Lower leg skin (tissue), 4 donors: Measurements from ENCODE around the gene ARHGAP11A. TPM values are rescaled to one million over a fixed set of nuclear protein-coding genes. Genes with fewer than 3 reads are reported as not detected.

Experiments used
- DNase-seq, 2 donors: peaks; one replicate each; pipeline ENCODE4 v3.0.0-alpha.2; 2019; ENCODE audit warnings: low spot score in 2 of 2
- H3K4me3 ChIP-seq: fragments of 200-600 bp; sonication (generic); 2 replicates; pipeline ENCODE4 v1.5.1; 2017; ENCODE audit warnings: mild to moderate bottlenecking, low read depth; ENCODE audit not compliant: poor library complexity, severe bottlenecking
- CTCF ChIP-seq, 3 donors: fragments of 450-650 bp; IDR thresholded peaks; one replicate each; pipeline ENCODE4 v1.5.1; 2016; ENCODE audit warnings: antibody characterized with exemption in 3 of 3, mild to moderate bottlenecking in 3 of 3, moderate library complexity in 2 of 3
- POLR2A ChIP-seq, 2 donors: fragments of 450-650 bp; IDR thresholded peaks; one replicate each; pipeline ENCODE4 v1.6.1; 2016 to 2017; ENCODE audit warnings: antibody characterized with exemption in 2 of 2, mild to moderate bottlenecking in 1 of 2, moderate library complexity in 1 of 2
- WGBS, 2 donors: methylation state at CpG; one replicate each; pipeline ENCODE4 v1.1.5; 2018; 5-methylcytosine and 5-hydroxymethylcytosine counted together
- intact Hi-C: fragments of 100-400 bp; cut with DNase I; formaldehyde crosslinking; loops from one replicate; pipeline ENCODE4 v1.15.0; 2023; ENCODE audit warnings: low total_unique reads
- total RNA-seq, 4 donors: library from RNA; depleted of rRNA; stranded (reverse); fragments of >200 nt; gene quantifications; one replicate each; pipeline ENCODE4 v1.1.0, GENCODE V29; 2016

ARHGAP11A gene
- total RNA-seq, 4 donors from 2014 or later = 3.5 to 8.1 (median 4.7) TPM

- DNase-seq = peak in 1 of 2 donors; percentile 48
- no peak overlapping the region for H3K4me3 ChIP-seq
- WGBS, 2 donors = 70 to 75% methylated on average over 8 of the region's 8 CpGs
- intact Hi-C loops = no loop called here
- TF ChIP-seq CTCF (IDR thresholded peaks at IDR 0.05) = no peak
These were observed 68.7 kb downstream of the ARHGAP11A start for GRCh38 chr15:32683906-32684584.

- H3K4me3 ChIP-seq = no peak overlapping the region
- TF ChIP-seq POLR2A (IDR thresholded peaks at IDR 0.05) = no peak
- no peak for TF ChIP-seq CTCF (IDR thresholded peaks at IDR 0.05)
- WGBS, 2 donors = 24 to 41% methylated on average over 1 of the region's 1 CpG
- DNase-seq = no peak
- intact Hi-C loops = no loop called here
These were observed 70.3 kb downstream of the ARHGAP11A start for GRCh38 chr15:32685576-32685975.

- 64 to 65% methylated on average over 5 of the region's 5 CpGs for WGBS, 2 donors
- no peak for TF ChIP-seq CTCF (IDR thresholded peaks at IDR 0.05)
- no peak for TF ChIP-seq POLR2A (IDR thresholded peaks at IDR 0.05)
- DNase-seq = no peak
- intact Hi-C loops = no loop called here
- no peak overlapping the region for H3K4me3 ChIP-seq
These were observed 72.3 kb downstream of the ARHGAP11A start for GRCh38 chr15:32687556-32687955.

- WGBS, 2 donors = 56 to 64% methylated on average over 2 of the region's 2 CpGs
- no peak for TF ChIP-seq CTCF (IDR thresholded peaks at IDR 0.05)
- TF ChIP-seq POLR2A (IDR thresholded peaks at IDR 0.05) = no peak
- H3K4me3 ChIP-seq = no peak overlapping the region
- intact Hi-C loops = no loop called here
- DNase-seq = no peak
These were observed 72.9 kb downstream of the ARHGAP11A start for GRCh38 chr15:32688151-32688639.

Other genes with a start within 250 kb of the ARHGAP11A start
- under 1 TPM in 1 of 4 donors, not detected in 3; 0.54 TPM for gene GOLGA8K, start 212.2 kb upstream of the ARHGAP11A start, total RNA-seq
- not detected for gene GOLGA8O, start 159.9 kb upstream of the ARHGAP11A start, total RNA-seq
- gene GOLGA8N, start 22.0 kb upstream of the ARHGAP11A start, total RNA-seq = 10 to 100 TPM in 1 of 4 donors, 1 to 10 TPM in 3; 4.4 to 17.4 (median 5.8) TPM
- gene SCG5, start 26.2 kb downstream of the ARHGAP11A start, total RNA-seq = 1 to 10 TPM in 2 of 4 donors, under 1 TPM in 2; 0.61 to 1.9 (median 1.1) TPM
- gene GREM1, start 102.5 kb downstream of the ARHGAP11A start, total RNA-seq = 1 to 10 TPM; 1.2 to 5.5 (median 2.4) TPM